ENCODE results near the gene HSFX4. TPM values are rescaled to one million over a fixed set of nuclear protein-coding genes. Genes with fewer than 3 reads are reported as not detected.
"Not testable (repeated sequence)": the region's sequence is repeated elsewhere in the genome, so short reads cannot be mapped to it uniquely, and the experiment has no call there.

HSFX4 gene
- total and polyA plus RNA-seq, 9 of the 15 experiments (the other 6 are each of a cell fraction or from before 2014, with no cell fraction given): 0.10 to 0.24 (median 0.14) TPM; not detected in 6

DNA sequence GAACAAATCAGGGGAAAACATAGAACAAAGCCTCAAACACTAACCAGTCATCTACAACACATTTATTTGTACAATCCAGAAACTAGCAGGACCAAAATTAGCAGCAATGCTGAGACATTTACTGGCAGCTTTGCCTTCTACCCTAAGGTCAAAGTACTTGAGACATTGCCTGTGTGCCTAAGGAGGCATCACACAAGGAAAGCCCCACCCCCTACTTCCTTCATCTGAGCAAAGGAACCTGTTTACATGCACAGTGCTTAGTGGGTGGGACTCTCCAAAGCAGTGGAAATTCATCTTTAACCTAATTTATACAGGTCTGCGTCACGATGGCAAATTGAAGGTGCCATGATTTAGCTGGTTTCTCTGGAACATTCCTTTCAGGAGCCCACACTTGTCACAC lies 2.8 kb downstream of the HSFX4 start:
- H4K20me1 ChIP-seq (replicated peaks; ENCODE audit: control insufficient read depth, insufficient read depth, low read length); H3K9me1 ChIP-seq (ENCODE audit: control insufficient read depth, insufficient read depth, low read length); H3K9me3 ChIP-seq (replicated peaks; ENCODE audit: control insufficient read depth, insufficient read depth, low read depth, low read length); H3K79me2 ChIP-seq (ENCODE audit: control insufficient read depth, insufficient read depth, low read length); H3K4me3 ChIP-seq; H3K9ac ChIP-seq (ENCODE audit: insufficient read depth in 1 of 2, low read depth in 2 of 2, low read length in 2 of 2); ATAC-seq; FAIRE-seq; CTCF ChIA-PET (ENCODE audit: low intra/inter-chr PET ratio); DNase-seq (ENCODE audit: extremely low read depth in 1 of 4, low spot score in 3 of 4); BruUV-seq (replicated peaks); in situ Hi-C loops (cut with MboI); H3K27me3 ChIP-seq (ENCODE audit: control insufficient read depth in 2 of 2, insufficient read depth in 2 of 2, low read length in 2 of 2); H3K4me1 ChIP-seq (replicated peaks in 1 of 2; ENCODE audit: control insufficient read depth in 2 of 2, insufficient read depth in 2 of 2, low read length in 2 of 2); POLR2A ChIA-PET; H2AFZ ChIP-seq (ENCODE audit: low read depth, low read length); H3K36me3 ChIP-seq (ENCODE audit: control insufficient read depth, insufficient read depth, low read length); H3K27ac ChIP-seq (ENCODE audit: extremely low read depth, low read depth, low read length); intact Hi-C loops (cut with micrococcal nuclease); H3K4me2 ChIP-seq (ENCODE audit: insufficient read depth, low read length): not testable (repeated sequence)
- WGBS (ENCODE audit: insufficient coverage, low coverage, missing lambda C conversion rate): 100% methylated on average over 2 of the region's 2 CpGs

DNA sequence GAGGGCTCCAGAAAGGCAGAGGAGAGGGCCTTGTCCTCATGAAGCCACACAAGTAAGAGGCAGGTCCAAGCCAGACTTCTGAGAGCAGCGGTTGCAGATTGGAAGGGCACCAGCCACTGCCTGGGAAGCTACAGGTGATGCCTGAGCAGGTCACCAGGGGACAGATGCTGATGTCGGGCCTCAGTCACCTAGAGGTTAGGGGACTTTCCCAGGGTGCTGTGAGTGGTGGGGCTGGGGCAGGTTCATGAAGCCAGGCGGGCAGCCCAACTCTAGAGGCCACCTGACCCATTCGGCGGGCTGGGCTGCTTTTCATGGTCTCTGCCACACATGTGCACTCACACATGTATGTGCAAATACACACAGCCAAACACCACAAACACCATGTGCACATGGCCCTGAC lies 3.6 kb downstream of the HSFX4 start:
- FAIRE-seq; in situ Hi-C loops (cut with MboI); intact Hi-C loops (cut with micrococcal nuclease); H3K27me3 ChIP-seq (ENCODE audit: control insufficient read depth in 2 of 2, insufficient read depth in 2 of 2, low read length in 2 of 2); CTCF ChIA-PET (ENCODE audit: low intra/inter-chr PET ratio); H4K20me1 ChIP-seq (replicated peaks; ENCODE audit: control insufficient read depth, insufficient read depth, low read length); H2AFZ ChIP-seq (ENCODE audit: low read depth, low read length); BruUV-seq (replicated peaks); DNase-seq (ENCODE audit: extremely low read depth in 1 of 4, low spot score in 3 of 4); H3K9ac ChIP-seq (ENCODE audit: insufficient read depth in 1 of 2, low read depth in 2 of 2, low read length in 2 of 2); H3K4me1 ChIP-seq (replicated peaks in 1 of 2; ENCODE audit: control insufficient read depth in 2 of 2, insufficient read depth in 2 of 2, low read length in 2 of 2); H3K4me2 ChIP-seq (ENCODE audit: insufficient read depth, low read length); H3K79me2 ChIP-seq (ENCODE audit: control insufficient read depth, insufficient read depth, low read length); H3K4me3 ChIP-seq; H3K36me3 ChIP-seq (ENCODE audit: control insufficient read depth, insufficient read depth, low read length); H3K9me1 ChIP-seq (ENCODE audit: control insufficient read depth, insufficient read depth, low read length); H3K27ac ChIP-seq (ENCODE audit: extremely low read depth, low read depth, low read length); H3K9me3 ChIP-seq (replicated peaks; ENCODE audit: control insufficient read depth, insufficient read depth, low read depth, low read length); ATAC-seq; POLR2A ChIA-PET: not testable (repeated sequence)
- WGBS (ENCODE audit: insufficient coverage, low coverage, missing lambda C conversion rate): no CpG with 5 or more reads among the region's 5 CpGs

DNA sequence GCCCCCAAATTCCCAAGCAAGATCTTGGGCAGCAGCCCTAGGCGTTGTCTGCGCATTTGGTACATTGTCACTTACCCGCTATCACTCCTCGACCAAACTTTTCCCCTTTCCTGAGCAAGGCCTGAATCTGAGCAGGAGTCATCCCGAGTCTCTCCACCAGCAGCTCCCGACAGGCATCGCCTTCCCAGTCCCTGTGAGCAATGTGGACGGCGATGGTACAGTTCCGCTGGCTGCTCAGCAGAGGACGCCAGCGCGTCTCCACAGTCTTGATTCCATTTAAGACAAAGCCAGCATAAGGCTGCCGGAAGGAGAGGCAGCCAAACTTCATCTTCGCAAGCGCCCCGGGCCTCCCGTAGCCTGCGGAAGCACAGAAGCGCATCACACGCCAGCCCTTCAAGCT lies 4.2 kb downstream of the HSFX4 start:
- intact Hi-C loops (cut with micrococcal nuclease); H4K20me1 ChIP-seq (replicated peaks; ENCODE audit: control insufficient read depth, insufficient read depth, low read length); in situ Hi-C loops (cut with MboI); DNase-seq (ENCODE audit: extremely low read depth in 1 of 4, low spot score in 3 of 4); H3K4me3 ChIP-seq; H3K4me2 ChIP-seq (ENCODE audit: insufficient read depth, low read length); BruUV-seq (replicated peaks); H3K9ac ChIP-seq (ENCODE audit: insufficient read depth in 1 of 2, low read depth in 2 of 2, low read length in 2 of 2); H3K4me1 ChIP-seq (replicated peaks in 1 of 2; ENCODE audit: control insufficient read depth in 2 of 2, insufficient read depth in 2 of 2, low read length in 2 of 2); H2AFZ ChIP-seq (ENCODE audit: low read depth, low read length); H3K27me3 ChIP-seq (ENCODE audit: control insufficient read depth in 2 of 2, insufficient read depth in 2 of 2, low read length in 2 of 2); ATAC-seq; H3K36me3 ChIP-seq (ENCODE audit: control insufficient read depth, insufficient read depth, low read length); POLR2A ChIA-PET; FAIRE-seq; H3K9me3 ChIP-seq (replicated peaks; ENCODE audit: control insufficient read depth, insufficient read depth, low read depth, low read length); H3K9me1 ChIP-seq (ENCODE audit: control insufficient read depth, insufficient read depth, low read length); CTCF ChIA-PET (ENCODE audit: low intra/inter-chr PET ratio); H3K27ac ChIP-seq (ENCODE audit: extremely low read depth, low read depth, low read length): not testable (repeated sequence)
- 89% methylated on average over 6 of the region's 21 CpGs for WGBS (ENCODE audit: insufficient coverage, low coverage, missing lambda C conversion rate)
- peaks cover 13% of the 10 kb centered on the region for H3K79me2 ChIP-seq (ENCODE audit: control insufficient read depth, insufficient read depth, low read length)

All from K562 (cell line).